DOHH2 (cell line): ENCODE measurements around the gene FAM234B.

Source experiments
- H3F3A ChIP-seq: fragments of 200-600 bp; sonication (generic), shearing (Covaris generic); 2 replicates; pipeline ENCODE4 v1.6.0; 2016; ENCODE audit warnings: antibody characterized with exemption, mild to moderate bottlenecking; ENCODE audit not compliant: control insufficient read depth, insufficient read depth
- H3K27ac ChIP-seq: fragments of 200-600 bp; sonication (generic); 2 replicates; pipeline ENCODE4 v1.5.1; 2014; ENCODE audit warnings: low read depth, mild to moderate bottlenecking, low read length, moderate library complexity
- H3K27me3 ChIP-seq: fragments of 200-600 bp; sonication (generic); 2 replicates; pipeline ENCODE4 v1.6.1; 2014; ENCODE audit warnings: mild to moderate bottlenecking, low read length, mixed read lengths; ENCODE audit not compliant: control insufficient read depth
- H3K36me3 ChIP-seq: fragments of 200-600 bp; sonication (generic); 2 replicates; pipeline ENCODE4 v1.6.1; 2014; ENCODE audit warnings: mild to moderate bottlenecking, low read length, moderate library complexity, mixed read lengths; ENCODE audit not compliant: control insufficient read depth
- H3K4me1 ChIP-seq: fragments of 200-600 bp; sonication (generic); 2 replicates; pipeline ENCODE4 v1.6.1; 2014; ENCODE audit warnings: mild to moderate bottlenecking, low read length, mixed read lengths; ENCODE audit not compliant: control insufficient read depth
- H3K4me2 ChIP-seq: fragments of 200-600 bp; sonication (generic); 2 replicates; pipeline ENCODE4 v1.6.0; 2014; ENCODE audit warnings: mild to moderate bottlenecking, low read length, moderate library complexity
- H3K4me3 ChIP-seq: fragments of 200-600 bp; sonication (generic); 2 replicates; pipeline ENCODE4 v1.5.1; 2014; ENCODE audit warnings: mild to moderate bottlenecking, low read length, mixed read lengths
- H3K79me2 ChIP-seq: fragments of 200-600 bp; sonication (generic); 2 replicates; pipeline ENCODE4 v1.6.1; 2014; ENCODE audit warnings: mild to moderate bottlenecking, low read length, mixed read lengths; ENCODE audit not compliant: control insufficient read depth
- H3K9me2 ChIP-seq: fragments of 200-600 bp; sonication (generic); replicated peaks from 2 replicates; pipeline ENCODE4 v1.6.1; 2014; ENCODE audit warnings: mild to moderate bottlenecking, low read length, mixed read lengths; ENCODE audit not compliant: control insufficient read depth
- H3K9me3 ChIP-seq: fragments of 200-600 bp; sonication (generic); 2 replicates; pipeline ENCODE4 v1.6.1; 2014; ENCODE audit warnings: antibody characterized with exemption, low read length, mixed read lengths; ENCODE audit not compliant: control insufficient read depth, insufficient read depth
- H4K20me1 ChIP-seq: fragments of 200-600 bp; sonication (generic); 2 replicates; pipeline ENCODE4 v1.6.0; 2014; ENCODE audit warnings: low read depth, mild to moderate bottlenecking, antibody characterized with exemption, low read length, moderate library complexity; ENCODE audit not compliant: control insufficient read depth, insufficient read depth
- CTCF ChIP-seq: fragments of 200-600 bp; sonication (generic); IDR thresholded peaks from one replicate; pipeline ENCODE4 v1.5.1; 2014; ENCODE audit warnings: antibody characterized with exemption, mild to moderate bottlenecking, low read depth, low read length; ENCODE audit not compliant: poor library complexity, severe bottlenecking
- EZH2phosphoT487 ChIP-seq: fragments of 200-600 bp; sonication (generic); IDR thresholded peaks from 2 replicates; pipeline ENCODE4 v1.6.1; 2017; ENCODE audit warnings: borderline replicate concordance, mild to moderate bottlenecking, antibody characterized with exemption, low read length, moderate library complexity, mixed read lengths

FAM234B gene

GRCh38 chr12:13112968-13113367 is 68.8 kb downstream of the FAM234B start:
- H3K27me3 ChIP-seq: peaks cover 34% of the 10 kb centered on the region
- H4K20me1 ChIP-seq: no peaks in the 10 kb centered on the region
- TF ChIP-seq CTCF (no peak), EZH2phosphoT487 (no peak)
- H3K9me3 ChIP-seq: peaks cover 7% of the 10 kb centered on the region
- no peaks in the 10 kb centered on the region for H3K36me3 ChIP-seq
- H3K79me2 ChIP-seq: no peaks in the 10 kb centered on the region
- H3K4me2 ChIP-seq: no peak overlapping the region
- no peak overlapping the region for H3K27ac ChIP-seq
- H3F3A ChIP-seq: no peaks in the 10 kb centered on the region
- no peak overlapping the region for H3K4me3 ChIP-seq
- H3K4me1 ChIP-seq: peaks cover under 1% of the 10 kb centered on the region
- no peaks in the 10 kb centered on the region for H3K9me2 ChIP-seq

- TF ChIP-seq CTCF (no peak), EZH2phosphoT487 (no peak)
- H3K4me2 ChIP-seq: no peak overlapping the region
- no peak overlapping the region for H3K4me3 ChIP-seq
- no peak overlapping the region for H3K27ac ChIP-seq
- H3K79me2 ChIP-seq: no peaks in the 10 kb centered on the region
- no peaks in the 10 kb centered on the region for H3K9me3 ChIP-seq
- no peaks in the 10 kb centered on the region for H4K20me1 ChIP-seq
- no peaks in the 10 kb centered on the region for H3K4me1 ChIP-seq
- H3K27me3 ChIP-seq: peaks cover 35% of the 10 kb centered on the region
- no peaks in the 10 kb centered on the region for H3K36me3 ChIP-seq
- H3F3A ChIP-seq: no peaks in the 10 kb centered on the region
- no peaks in the 10 kb centered on the region for H3K9me2 ChIP-seq
Observed at GRCh38 chr12:13114251-13115052, 70.3 kb downstream of the FAM234B start.

GRCh38 chr12:13116259-13116658 is 72.1 kb downstream of the FAM234B start:
- H3K36me3 ChIP-seq: no peaks in the 10 kb centered on the region
- H3K4me3 ChIP-seq: no peak overlapping the region
- no peaks in the 10 kb centered on the region for H3K4me1 ChIP-seq
- peaks cover 40% of the 10 kb centered on the region for H3K27me3 ChIP-seq
- no peaks in the 10 kb centered on the region for H3F3A ChIP-seq
- H3K9me2 ChIP-seq: no peaks in the 10 kb centered on the region
- H3K4me2 ChIP-seq: no peak overlapping the region
- no peak for TF ChIP-seq EZH2phosphoT487
- no peak for TF ChIP-seq CTCF
- H3K27ac ChIP-seq: no peak overlapping the region
- no peaks in the 10 kb centered on the region for H3K79me2 ChIP-seq
- no peaks in the 10 kb centered on the region for H3K9me3 ChIP-seq
- no peaks in the 10 kb centered on the region for H4K20me1 ChIP-seq
